WTC11 (cell line): Measurements from ENCODE around the gene SIPA1L2. TPM values are rescaled to one million over a fixed set of nuclear protein-coding genes. Genes with fewer than 3 reads are reported as not detected.

Source experiments
- ATAC-seq: fragments of 200-7000 bp; cut with Tn5 transposase; 2 replicates; pipeline ENCODE4 v1.10.0; 2021; ENCODE audit warnings: mild to moderate bottlenecking, moderate library complexity
- CTCF ChIA-PET: fragments of 300-600 bp; sonication (Branson Sonifier 250); formaldehyde crosslinking; loops from one replicate; lab custom pipeline; 2021; ENCODE audit warnings: antibody characterized with exemption; lab: Charles Lee
- POLR2A ChIA-PET: fragments of 350-600 bp; sonication (Branson Sonifier 250); formaldehyde crosslinking; loops from one replicate; lab custom pipeline; 2021; ENCODE audit warnings: antibody characterized with exemption; lab: Charles Lee
- DNase-seq: peaks from one replicate; pipeline ENCODE4 v3.0.0; 2021; ENCODE audit warnings: low spot score
- H3K27ac Mint-ChIP-seq: 2 replicates; pipeline ENCODE4 v1.8.0; 2021; ENCODE audit warnings: mixed read lengths
- H3K27me3 Mint-ChIP-seq: 2 replicates; pipeline ENCODE4 v1.8.0; 2021; ENCODE audit warnings: low read depth, mild to moderate bottlenecking, moderate library complexity, mixed read lengths
- H3K36me3 Mint-ChIP-seq: 2 replicates; pipeline ENCODE4 v1.8.0; 2021; ENCODE audit warnings: mixed read lengths
- H3K4me1 Mint-ChIP-seq: 2 replicates; pipeline ENCODE4 v1.8.0; 2022; ENCODE audit warnings: mixed read lengths
- H3K4me3 Mint-ChIP-seq: 2 replicates; pipeline ENCODE4 v1.8.0; 2021; ENCODE audit warnings: mild to moderate bottlenecking, moderate library complexity, mixed read lengths
- H3K9me3 Mint-ChIP-seq: 2 replicates; pipeline ENCODE4 v1.8.0; 2021; ENCODE audit warnings: mixed read lengths
- AR ChIP-seq: fragments of 250-450 bp; sonication (Bioruptor Pico); IDR thresholded peaks from 2 replicates; pipeline ENCODE4 v1.9.0; 2021; ENCODE audit warnings: mild to moderate bottlenecking
- CDX4 ChIP-seq: fragments of 250-450 bp; sonication (Bioruptor Pico); IDR thresholded peaks from 2 replicates; pipeline ENCODE4 v1.9.0; 2021; ENCODE audit warnings: moderate library complexity, mild to moderate bottlenecking, inconsistent platforms, borderline replicate concordance
- ELF4 ChIP-seq: sonication (generic); formaldehyde crosslinking; IDR thresholded peaks from 2 replicates; pipeline ENCODE4 v1.8.1; 2022; ENCODE audit warnings: low read depth, mild to moderate bottlenecking, moderate library complexity, missing genetic modification reagents
- ERG ChIP-seq: fragments of 250-450 bp; sonication (Bioruptor Pico); IDR thresholded peaks from 2 replicates; pipeline ENCODE4 v1.8.0; 2021; ENCODE audit warnings: mild to moderate bottlenecking
- FOXP1 ChIP-seq: sonication (generic); formaldehyde crosslinking; IDR thresholded peaks from 2 replicates; pipeline ENCODE4 v1.8.0; 2022; ENCODE audit warnings: missing genetic modification reagents, mild to moderate bottlenecking, moderate library complexity, borderline replicate concordance
- GTF2I ChIP-seq: fragments of 250-450 bp; sonication (Bioruptor Pico); conservative IDR thresholded peaks from 2 replicates; pipeline ENCODE4 v1.4.0; 2021; ENCODE audit warnings: mild to moderate bottlenecking
- HMGA2 ChIP-seq: fragments of 250-450 bp; sonication (Bioruptor Pico); IDR thresholded peaks from 2 replicates; pipeline ENCODE4 v1.4.0; 2021; ENCODE audit warnings: mild to moderate bottlenecking, moderate library complexity
- MXD4 ChIP-seq: fragments of 250-450 bp; sonication (Bioruptor Pico); IDR thresholded peaks from 2 replicates; pipeline ENCODE4 v1.8.0; 2021; ENCODE audit warnings: mild to moderate bottlenecking, moderate library complexity, borderline replicate concordance
- NR2C2 ChIP-seq: sonication (generic); formaldehyde crosslinking; IDR thresholded peaks from 2 replicates; pipeline ENCODE4 v1.8.0; 2022; ENCODE audit warnings: mild to moderate bottlenecking, missing genetic modification reagents
- OVOL2 ChIP-seq: fragments of 250-450 bp; sonication (Bioruptor Pico); IDR thresholded peaks from 2 replicates; pipeline ENCODE4 v1.9.0; 2021; ENCODE audit warnings: mild to moderate bottlenecking, borderline replicate concordance
- SOX15 ChIP-seq: fragments of 250-450 bp; sonication (Bioruptor Pico); IDR thresholded peaks from 2 replicates; pipeline ENCODE4 v1.9.0; 2021; ENCODE audit warnings: mild to moderate bottlenecking
- TP53 ChIP-seq: sonication (generic); formaldehyde crosslinking; IDR thresholded peaks from 2 replicates; pipeline ENCODE4 v1.8.1; 2023; ENCODE audit warnings: mild to moderate bottlenecking, missing genetic modification reagents
- ZNF121 ChIP-seq: sonication (generic); formaldehyde crosslinking; IDR thresholded peaks from 2 replicates; pipeline ENCODE4 v1.8.0; 2023; ENCODE audit warnings: missing genetic modification reagents
- ZNF232 ChIP-seq: sonication (generic); formaldehyde crosslinking; IDR thresholded peaks from 2 replicates; pipeline ENCODE4 v1.8.0; 2022; ENCODE audit warnings: mild to moderate bottlenecking, missing genetic modification reagents
- total RNA-seq: library from RNA; stranded (reverse); gene quantifications from 3 replicates; pipeline ENCODE4 v1.2.3, GENCODE V29; 2021
- TF ChIP-seq, protein P1 (sequence below): sonication (generic); formaldehyde crosslinking; IDR thresholded peaks from 2 replicates; pipeline ENCODE4 v1.8.1; 2023; ENCODE audit warnings: mild to moderate bottlenecking, moderate library complexity, missing genetic modification reagents
- TF ChIP-seq, protein P2 (sequence below): sonication (generic); formaldehyde crosslinking; IDR thresholded peaks from 2 replicates; pipeline ENCODE4 v1.8.0; 2022; ENCODE audit warnings: mild to moderate bottlenecking, missing genetic modification reagents
- TF ChIP-seq, protein P3 (sequence below): sonication (generic); formaldehyde crosslinking; IDR thresholded peaks from 2 replicates; pipeline ENCODE4 v1.8.1; 2022; ENCODE audit warnings: mild to moderate bottlenecking, moderate library complexity, missing genetic modification reagents

SIPA1L2 gene
- total RNA-seq, 1 experiment from 2014 or later = 14.3 TPM

- TF ChIP-seq, protein P1, sequence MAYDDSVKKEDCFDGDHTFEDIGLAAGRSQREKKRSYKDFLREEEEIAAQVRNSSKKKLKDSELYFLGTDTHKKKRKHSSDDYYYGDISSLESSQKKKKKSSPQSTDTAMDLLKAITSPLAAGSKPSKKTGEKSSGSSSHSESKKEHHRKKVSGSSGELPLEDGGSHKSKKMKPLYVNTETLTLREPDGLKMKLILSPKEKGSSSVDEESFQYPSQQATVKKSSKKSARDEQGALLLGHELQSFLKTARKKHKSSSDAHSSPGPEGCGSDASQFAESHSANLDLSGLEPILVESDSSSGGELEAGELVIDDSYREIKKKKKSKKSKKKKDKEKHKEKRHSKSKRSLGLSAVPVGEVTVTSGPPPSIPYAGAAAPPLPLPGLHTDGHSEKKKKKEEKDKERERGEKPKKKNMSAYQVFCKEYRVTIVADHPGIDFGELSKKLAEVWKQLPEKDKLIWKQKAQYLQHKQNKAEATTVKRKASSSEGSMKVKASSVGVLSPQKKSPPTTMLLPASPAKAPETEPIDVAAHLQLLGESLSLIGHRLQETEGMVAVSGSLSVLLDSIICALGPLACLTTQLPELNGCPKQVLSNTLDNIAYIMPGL (CRISPR knock-in tag) = no peak
- TF ChIP-seq ELF4 (no peak), TP53 (CRISPR knock-in tag) (no peak), AR (CRISPR knock-in tag) (no peak), SOX15 (no peak)
- TF ChIP-seq, protein P2, sequence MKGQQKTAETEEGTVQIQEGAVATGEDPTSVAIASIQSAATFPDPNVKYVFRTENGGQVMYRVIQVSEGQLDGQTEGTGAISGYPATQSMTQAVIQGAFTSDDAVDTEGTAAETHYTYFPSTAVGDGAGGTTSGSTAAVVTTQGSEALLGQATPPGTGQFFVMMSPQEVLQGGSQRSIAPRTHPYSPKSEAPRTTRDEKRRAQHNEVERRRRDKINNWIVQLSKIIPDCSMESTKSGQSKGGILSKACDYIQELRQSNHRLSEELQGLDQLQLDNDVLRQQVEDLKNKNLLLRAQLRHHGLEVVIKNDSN (CRISPR knock-in tag) = no peak
Observed at GRCh38 chr1:232586679-232587078, 43.3 kb downstream of the SIPA1L2 start (continued).

DNA sequence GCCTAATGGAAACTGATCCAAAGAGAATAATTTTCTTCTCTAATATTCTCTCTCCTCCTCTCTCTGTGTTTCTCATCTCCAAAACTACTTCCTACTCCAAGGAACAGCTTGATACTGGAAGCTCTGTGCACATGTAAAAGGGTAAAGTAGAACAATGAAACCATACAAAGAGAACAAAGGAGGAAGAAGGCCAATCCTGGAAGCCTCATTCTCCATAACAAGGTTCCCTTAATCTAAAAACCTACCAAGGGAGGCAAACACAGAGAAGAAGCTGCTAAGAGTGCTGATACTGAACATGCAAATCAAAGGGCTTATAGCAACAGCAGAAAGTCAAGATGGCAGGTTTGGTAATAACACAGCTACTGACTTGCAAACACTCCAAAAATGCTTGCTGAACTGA, 44.4 kb downstream of the SIPA1L2 start:
- TF ChIP-seq CDX4 (CRISPR knock-in tag) = no peak
- TF ChIP-seq OVOL2 (CRISPR knock-in tag) = no peak
- TF ChIP-seq ZNF232 (CRISPR knock-in tag) = no peak
- TF ChIP-seq MXD4 = no peak
- TF ChIP-seq, protein P3, sequence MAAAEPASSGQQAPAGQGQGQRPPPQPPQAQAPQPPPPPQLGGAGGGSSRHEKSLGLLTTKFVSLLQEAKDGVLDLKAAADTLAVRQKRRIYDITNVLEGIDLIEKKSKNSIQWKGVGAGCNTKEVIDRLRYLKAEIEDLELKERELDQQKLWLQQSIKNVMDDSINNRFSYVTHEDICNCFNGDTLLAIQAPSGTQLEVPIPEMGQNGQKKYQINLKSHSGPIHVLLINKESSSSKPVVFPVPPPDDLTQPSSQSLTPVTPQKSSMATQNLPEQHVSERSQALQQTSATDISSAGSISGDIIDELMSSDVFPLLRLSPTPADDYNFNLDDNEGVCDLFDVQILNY (CRISPR knock-in tag) = no peak
- TF ChIP-seq HMGA2 (CRISPR knock-in tag) = no peak
- no peak for TF ChIP-seq FOXP1
- no peak for TF ChIP-seq NR2C2 (CRISPR knock-in tag)
- no peak for TF ChIP-seq ZNF121 (CRISPR knock-in tag)
- no peak for TF ChIP-seq GTF2I (CRISPR knock-in tag)
- no peak for TF ChIP-seq AR (CRISPR knock-in tag)
- TF ChIP-seq ERG (CRISPR knock-in tag) = no peak
- ATAC-seq (no peak), DNase-seq (no peak)
- CTCF ChIA-PET = no interaction called here
- Mint-ChIP-seq H3K4me3 (no peak overlapping the region), H3K27me3 (no peaks in the 10 kb centered on the region), H3K9me3 (no peaks in the 10 kb centered on the region), H3K4me1 (peaks cover 16% of the 10 kb centered on the region), H3K36me3 (no peaks in the 10 kb centered on the region), H3K27ac (no peak overlapping the region)
- POLR2A ChIA-PET = no interaction called here
